ENCODE results near the gene WIZ. TPM values are rescaled to one million over a fixed set of nuclear protein-coding genes. Genes with fewer than 3 reads are reported as not detected.
"Not testable (repeated sequence)": the region's sequence is repeated elsewhere in the genome, so short reads cannot be mapped to it uniquely, and the experiment has no call there.

Gene WIZ
- total RNA-seq, 2 donors from 2014 or later = 13.4 to 14.8 TPM

GRCh38 chr19:15475611-15476010 is 25.9 kb upstream of the WIZ start:
- Mint-ChIP-seq H3K9me3 (no peaks in the 10 kb centered on the region), H3K4me1 (ENCODE audit: low read depth) (peaks cover 26% of the 10 kb centered on the region), H3K4me3 (no peak overlapping the region), H3K27ac (no peak overlapping the region), H3K36me3 (ENCODE audit: insufficient read depth in 2 of 2) (no peaks in the 10 kb centered on the region), H3K27me3 (ENCODE audit: low read depth) (no peaks in the 10 kb centered on the region)
- DNase-seq = no peak
- ATAC-seq (replicated peaks in 1 of 2) = no peak

- H3K9me3 Mint-ChIP-seq = no peaks in the 10 kb centered on the region
- DNase-seq (no peak), ATAC-seq (replicated peaks in 1 of 2) (no peak)
- no peaks in the 10 kb centered on the region for H3K27me3 Mint-ChIP-seq (ENCODE audit: low read depth)
- peaks cover 25% of the 10 kb centered on the region for H3K4me1 Mint-ChIP-seq (ENCODE audit: low read depth)
- H3K27ac Mint-ChIP-seq = no peak overlapping the region
- H3K4me3 Mint-ChIP-seq = no peak overlapping the region
- no peaks in the 10 kb centered on the region for H3K36me3 Mint-ChIP-seq (ENCODE audit: insufficient read depth in 2 of 2)
These were observed 25.4 kb upstream of the WIZ start for GRCh38 chr19:15475169-15475568.

- H3K27me3 Mint-ChIP-seq (ENCODE audit: low read depth); H3K36me3 Mint-ChIP-seq (ENCODE audit: insufficient read depth in 2 of 2); ATAC-seq (replicated peaks in 1 of 2); DNase-seq; H3K9me3 Mint-ChIP-seq; H3K27ac Mint-ChIP-seq: not testable (repeated sequence)
- Mint-ChIP-seq H3K4me3 (peak overlapping the region in 1 of 2 donors; percentile 19), H3K4me1 (ENCODE audit: low read depth) (peaks cover 31% of the 10 kb centered on the region)
These were observed 24.1 kb upstream of the WIZ start for GRCh38 chr19:15473821-15474220.

GRCh38 chr19:15471639-15472101 is 21.9 kb upstream of the WIZ start:
- H3K27me3 Mint-ChIP-seq (ENCODE audit: low read depth) = peaks cover 11% of the 10 kb centered on the region

GRCh38 chr19:15469513-15470297 is 19.9 kb upstream of the WIZ start:
- Mint-ChIP-seq H3K27ac (peak overlapping the region; percentile 15), H3K9me3 (no peaks in the 10 kb centered on the region)

More at GRCh38 chr19:15471639-15472101, 21.9 kb upstream of the WIZ start:
- DNase-seq (no peak), ATAC-seq (replicated peaks in 1 of 2) (no peak)
- H3K4me3 Mint-ChIP-seq = peak overlapping the region; percentile 6 to 24
- H3K27ac Mint-ChIP-seq = no peak overlapping the region
- H3K4me1 Mint-ChIP-seq (ENCODE audit: low read depth) = peaks cover 47% of the 10 kb centered on the region
- H3K36me3 Mint-ChIP-seq (ENCODE audit: insufficient read depth in 2 of 2) = peaks cover 0 to 5% of the 10 kb centered on the region in 2 donors
- no peaks in the 10 kb centered on the region for H3K9me3 Mint-ChIP-seq

GRCh38 chr19:15468675-15469512 is 19.1 kb upstream of the WIZ start:
- Mint-ChIP-seq H3K9me3 (no peaks in the 10 kb centered on the region), H3K36me3 (ENCODE audit: insufficient read depth in 2 of 2) (peaks cover 0 to 5% of the 10 kb centered on the region in 2 donors), H3K4me3 (peak overlapping the region; percentile 78 to 90), H3K27me3 (ENCODE audit: low read depth) (peaks cover 11% of the 10 kb centered on the region), H3K27ac (peak overlapping the region; percentile 15), H3K4me1 (ENCODE audit: low read depth) (peaks cover 58% of the 10 kb centered on the region)
- DNase-seq (no peak), ATAC-seq (replicated peaks in 1 of 2) (no peak)

More at GRCh38 chr19:15469513-15470297, 19.9 kb upstream of the WIZ start:
- H3K36me3 Mint-ChIP-seq (ENCODE audit: insufficient read depth in 2 of 2) = peaks cover 0 to 5% of the 10 kb centered on the region in 2 donors
- ATAC-seq (replicated peaks in 1 of 2) = peak; percentile 18 to 30
- H3K4me1 Mint-ChIP-seq (ENCODE audit: low read depth) = peaks cover 54% of the 10 kb centered on the region
- peak in 1 of 2 donors; percentile 31 for DNase-seq
- peak overlapping the region; percentile 78 to 90 for H3K4me3 Mint-ChIP-seq
- H3K27me3 Mint-ChIP-seq (ENCODE audit: low read depth) = peaks cover 11% of the 10 kb centered on the region

- no peak for DNase-seq
- peaks cover 57% of the 10 kb centered on the region for H3K4me1 Mint-ChIP-seq (ENCODE audit: low read depth)
These were observed 18.0 kb upstream of the WIZ start for GRCh38 chr19:15467734-15468214.

GRCh38 chr19:15466851-15467733 is 17.3 kb upstream of the WIZ start:
- Mint-ChIP-seq H3K27me3 (ENCODE audit: low read depth) (peaks cover 11% of the 10 kb centered on the region), H3K4me3 (peak overlapping the region; percentile 73), H3K27ac (peak overlapping the region; percentile 79), H3K36me3 (ENCODE audit: insufficient read depth in 2 of 2) (peaks cover 4 to 6% of the 10 kb centered on the region in 2 donors), H3K4me1 (ENCODE audit: low read depth) (peaks cover 63% of the 10 kb centered on the region), H3K9me3 (no peaks in the 10 kb centered on the region)
- ATAC-seq (replicated peaks in 1 of 2) (peak; percentile 74), DNase-seq (peak; percentile 69 to 72)

More at GRCh38 chr19:15467734-15468214, 18.0 kb upstream of the WIZ start:
- H3K27ac Mint-ChIP-seq = peak overlapping the region; percentile 90
- H3K36me3 Mint-ChIP-seq (ENCODE audit: insufficient read depth in 2 of 2) = peaks cover 4 to 6% of the 10 kb centered on the region in 2 donors
- H3K27me3 Mint-ChIP-seq (ENCODE audit: low read depth) = peaks cover 11% of the 10 kb centered on the region
- H3K4me3 Mint-ChIP-seq = peak overlapping the region; percentile 69 to 73
- no peak for ATAC-seq (replicated peaks in 1 of 2)
- no peaks in the 10 kb centered on the region for H3K9me3 Mint-ChIP-seq

- H3K27ac Mint-ChIP-seq = peak within 1 kb of the TSS; percentile 99
- H3K4me1 Mint-ChIP-seq (ENCODE audit: low read depth) = peaks cover 67% of the 10 kb centered on the region
- no peaks in the 10 kb centered on the region for H3K9me3 Mint-ChIP-seq
- peaks cover 11% of the 10 kb centered on the region for H3K27me3 Mint-ChIP-seq (ENCODE audit: low read depth)
- DNase-seq = peak; percentile 65 to 70
- peak; percentile 38 to 60 for ATAC-seq (replicated peaks in 1 of 2)
- H3K4me3 Mint-ChIP-seq = peak within 1 kb of the TSS; percentile 91 to 98
- peaks cover 5 to 10% of the 10 kb centered on the region in 2 donors for H3K36me3 Mint-ChIP-seq (ENCODE audit: insufficient read depth in 2 of 2)
These were observed 14.9 kb upstream of the WIZ start, which contains the start of gene RASAL3 for GRCh38 chr19:15464394-15465385. Gene RASAL3 (minus strand): TSS chr19:15464544. CDS start chr19:15464358, 186 bp downstream.

- ATAC-seq (replicated peaks in 1 of 2) = peak; percentile 72 to 78
- Mint-ChIP-seq H3K9me3 (no peaks in the 10 kb centered on the region), H3K4me3 (peak overlapping the region; percentile 91 to 98), H3K27me3 (ENCODE audit: low read depth) (peaks cover 6% of the 10 kb centered on the region), H3K27ac (peak overlapping the region; percentile 99), H3K36me3 (ENCODE audit: insufficient read depth in 2 of 2) (peaks cover 7 to 13% of the 10 kb centered on the region in 2 donors), H3K4me1 (ENCODE audit: low read depth) (peaks cover 64% of the 10 kb centered on the region)
- peak; percentile 79 to 81 for DNase-seq
These were observed 14.2 kb upstream of the WIZ start for GRCh38 chr19:15463861-15464371.

GRCh38 chr19:15461694-15462093 is 11.9 kb upstream of the WIZ start:
- Mint-ChIP-seq H3K9me3 (no peaks in the 10 kb centered on the region), H3K27ac (peak overlapping the region; percentile 88), H3K4me3 (peak overlapping the region; percentile 24 to 98), H3K36me3 (ENCODE audit: insufficient read depth in 2 of 2) (peaks cover 9 to 14% of the 10 kb centered on the region in 2 donors), H3K4me1 (ENCODE audit: low read depth) (peaks cover 41% of the 10 kb centered on the region), H3K27me3 (ENCODE audit: low read depth) (no peaks in the 10 kb centered on the region)
- ATAC-seq (replicated peaks in 1 of 2) = no peak
- DNase-seq = no peak

Measured in activated T-cell treated with anti-CD3 and anti-CD28 coated beads, Interleukin-2, amount 50 U/mL, for 72 hours (primary cell).